Measurements from ENCODE around the gene SEC16B.

The SEC16B gene

GRCh38 chr1:177979272-177979671 is 9.4 kb upstream of the SEC16B start:
- no peak overlapping the region for H3K4me3 ChIP-seq (ENCODE audit: low read length)
- no peak for DNase-seq (ENCODE audit: low read depth)
- TF ChIP-seq CTCF (conservative IDR thresholded peaks at IDR 0.05; ENCODE audit: low read length), result no peak

GRCh38 chr1:177978530-177978929 is 8.7 kb upstream of the SEC16B start:
- DNase-seq (ENCODE audit: low read depth), result no peak
- H3K4me3 ChIP-seq (ENCODE audit: low read length), result no peak overlapping the region
- no peak for TF ChIP-seq CTCF (conservative IDR thresholded peaks at IDR 0.05; ENCODE audit: low read length)

- no peak for TF ChIP-seq CTCF (conservative IDR thresholded peaks at IDR 0.05; ENCODE audit: low read length)
- no peak for DNase-seq (ENCODE audit: low read depth)
- H3K4me3 ChIP-seq (ENCODE audit: low read length), result no peak overlapping the region
Measured at GRCh38 chr1:177977141-177977540, 7.3 kb upstream of the SEC16B start.

- TF ChIP-seq CTCF (conservative IDR thresholded peaks at IDR 0.05; ENCODE audit: low read length), result no peak
- no peak for DNase-seq (ENCODE audit: low read depth)
- no peak overlapping the region for H3K4me3 ChIP-seq (ENCODE audit: low read length)
Measured at GRCh38 chr1:177976596-177976995, 6.7 kb upstream of the SEC16B start.

GRCh38 chr1:177975588-177976495 is 6.0 kb upstream of the SEC16B start:
- TF ChIP-seq CTCF (conservative IDR thresholded peaks at IDR 0.05; ENCODE audit: low read length), result no peak
- peak; percentile 60 for DNase-seq (ENCODE audit: low read depth)
- H3K4me3 ChIP-seq (ENCODE audit: low read length), result no peak overlapping the region

GRCh38 chr1:177973585-177973984 is 3.7 kb upstream of the SEC16B start:
- H3K4me3 ChIP-seq (ENCODE audit: low read length), result no peak overlapping the region
- DNase-seq (ENCODE audit: low read depth), result no peak
- no peak for TF ChIP-seq CTCF (conservative IDR thresholded peaks at IDR 0.05; ENCODE audit: low read length)

- no peak overlapping the region for H3K4me3 ChIP-seq (ENCODE audit: low read length)
- no peak for DNase-seq (ENCODE audit: low read depth)
- no peak for TF ChIP-seq CTCF (conservative IDR thresholded peaks at IDR 0.05; ENCODE audit: low read length)
Measured at GRCh38 chr1:177969109-177969508, 749 bp downstream of the SEC16B start.

All from AG10803 (cell line).